IPS-20b (cell line): Measurements from ENCODE around the gene CRIP1.

Source experiments
- H3K27ac ChIP-seq: one replicate; pipeline ENCODE4 v1.5.1; 2013; ENCODE audit warnings: low read length
- H3K27me3 ChIP-seq: 2 replicates; pipeline ENCODE4 v1.6.1; 2013; ENCODE audit warnings: mild to moderate bottlenecking, low read length, inconsistent platforms; ENCODE audit not compliant: insufficient read depth
- H3K36me3 ChIP-seq: 2 replicates; pipeline ENCODE4 v1.6.1; 2013; ENCODE audit warnings: low read depth, mild to moderate bottlenecking, inconsistent platforms, low read length, moderate library complexity; ENCODE audit not compliant: insufficient read depth
- H3K4me1 ChIP-seq: 2 replicates; pipeline ENCODE4 v1.6.1; 2013; ENCODE audit warnings: mild to moderate bottlenecking, control low read depth, inconsistent platforms, low read length, moderate library complexity; ENCODE audit not compliant: insufficient read depth
- H3K4me3 ChIP-seq: 2 replicates; pipeline ENCODE4 v1.5.1; 2013; ENCODE audit warnings: mild to moderate bottlenecking, low read length, inconsistent platforms
- H3K9ac ChIP-seq: 2 replicates; pipeline ENCODE4 v1.6.1; 2013; ENCODE audit warnings: low read depth, mild to moderate bottlenecking, inconsistent platforms, low read length, moderate library complexity
- H3K9me3 ChIP-seq: 2 replicates; pipeline ENCODE4 v1.6.1; 2013; ENCODE audit warnings: mild to moderate bottlenecking, low read depth, low read length, inconsistent platforms; ENCODE audit not compliant: insufficient read depth

CRIP1 gene, protein sequence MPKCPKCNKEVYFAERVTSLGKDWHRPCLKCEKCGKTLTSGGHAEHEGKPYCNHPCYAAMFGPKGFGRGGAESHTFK

DNA sequence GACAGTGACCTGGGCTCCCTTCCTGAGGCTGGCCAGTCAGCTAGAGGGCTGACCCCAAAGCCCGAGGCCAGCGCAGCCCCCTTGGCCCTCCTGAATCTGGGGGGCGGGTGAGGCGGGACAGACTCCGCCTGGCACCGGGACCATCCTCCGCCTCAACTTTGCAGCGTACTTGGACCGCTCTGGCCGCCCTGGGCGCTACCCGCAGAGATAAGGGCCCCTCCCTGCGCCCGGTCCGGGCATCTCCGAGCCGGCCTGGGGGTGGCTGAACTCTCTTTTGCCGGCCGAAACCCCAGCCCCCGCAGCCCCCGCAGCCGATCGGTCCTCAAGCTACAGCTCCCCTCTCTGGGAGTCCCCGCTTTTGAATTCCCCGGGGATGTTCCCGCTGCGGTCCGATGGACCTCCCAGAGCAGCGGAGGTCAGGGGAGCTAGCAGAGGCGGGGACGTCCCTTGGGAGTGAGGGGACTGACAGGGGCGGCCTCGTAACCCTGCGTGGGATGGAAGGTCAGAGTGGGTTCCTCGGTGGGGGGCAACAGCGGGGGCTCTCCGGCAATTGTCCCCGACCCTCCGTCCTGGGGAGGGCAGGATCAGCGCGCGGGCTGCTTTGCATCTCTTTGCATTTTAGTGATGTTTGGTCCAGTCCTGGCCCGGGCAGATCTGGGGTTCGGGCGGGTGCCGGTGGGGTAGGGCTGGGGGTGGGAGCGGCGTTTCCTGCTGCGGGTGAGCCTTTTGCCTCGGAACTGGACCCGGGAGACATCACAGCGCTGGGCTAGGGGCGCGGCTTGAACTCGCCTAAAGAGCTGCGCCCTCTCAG, at the start of gene CRIP1:
Gene CRIP1 (plus strand): TSS at position 724 of the 811 bp plus-strand sequence. CDS start 374 bp downstream, outside the sequence.
- Histone ChIP-seq H3K36me3 (no peaks in the 10 kb centered on the region), H3K4me3 (peak within 1 kb of the TSS; percentile 50; the same call in 1 of the 2 replicates), H3K4me1 (peaks cover 4% of the 10 kb centered on the region; the same call in 1 of the 2 replicates), H3K9me3 (no peaks in the 10 kb centered on the region), H3K27ac (no peak within 1 kb of the TSS), H3K9ac (no peak within 1 kb of the TSS), H3K27me3 (peaks cover 84% of the 10 kb centered on the region)

DNA sequence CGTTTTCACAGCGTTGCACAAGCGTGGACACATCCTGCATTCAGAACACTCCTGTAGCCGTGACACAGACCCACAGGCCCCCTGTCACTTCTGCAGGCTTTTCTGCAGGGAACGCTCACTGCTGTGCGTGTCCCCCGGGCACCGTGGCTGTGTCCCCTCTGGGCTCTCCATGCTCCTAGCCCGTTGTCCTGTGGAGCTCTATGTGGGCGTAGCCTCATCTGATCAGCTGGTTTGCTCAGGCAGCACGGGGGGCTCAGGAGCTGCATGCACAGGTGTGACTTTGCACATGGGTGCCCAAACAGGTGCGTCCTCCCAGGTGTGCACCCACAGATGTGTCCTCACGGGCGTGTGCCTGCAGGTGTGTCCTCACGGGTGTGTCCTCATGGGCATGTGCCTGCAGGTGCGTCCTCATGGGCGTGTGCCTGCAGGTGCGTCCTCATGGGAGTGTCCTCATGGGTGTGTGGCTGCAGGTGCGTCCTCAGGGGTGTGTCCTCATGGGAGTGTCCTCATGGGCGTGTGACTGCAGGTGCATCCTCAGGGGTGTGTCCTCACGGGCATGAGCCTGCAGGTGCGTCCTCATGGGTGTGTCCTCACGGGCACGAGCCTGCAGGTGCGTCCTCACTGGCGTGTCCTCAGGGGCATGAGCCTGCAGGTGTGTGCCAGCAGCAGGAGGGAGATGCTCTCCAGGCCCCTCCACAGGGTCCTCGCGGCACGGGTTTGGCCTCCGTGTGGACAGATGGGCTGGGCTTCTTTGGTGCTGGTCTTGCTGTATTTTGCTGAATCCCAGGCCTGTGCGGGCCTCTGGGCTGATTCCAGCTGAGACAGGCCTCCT, 49.6 kb upstream of the CRIP1 start:
- no peak overlapping the region for H3K4me3 ChIP-seq
- H3K27me3 ChIP-seq = no peaks in the 10 kb centered on the region
- H3K36me3 ChIP-seq = peaks cover 30% of the 10 kb centered on the region
- no peak overlapping the region for H3K27ac ChIP-seq
- H3K9me3 ChIP-seq = no peaks in the 10 kb centered on the region
- H3K4me1 ChIP-seq = peaks cover 3% of the 10 kb centered on the region; the same call in 1 of the 2 replicates
- no peak overlapping the region for H3K9ac ChIP-seq

DNA sequence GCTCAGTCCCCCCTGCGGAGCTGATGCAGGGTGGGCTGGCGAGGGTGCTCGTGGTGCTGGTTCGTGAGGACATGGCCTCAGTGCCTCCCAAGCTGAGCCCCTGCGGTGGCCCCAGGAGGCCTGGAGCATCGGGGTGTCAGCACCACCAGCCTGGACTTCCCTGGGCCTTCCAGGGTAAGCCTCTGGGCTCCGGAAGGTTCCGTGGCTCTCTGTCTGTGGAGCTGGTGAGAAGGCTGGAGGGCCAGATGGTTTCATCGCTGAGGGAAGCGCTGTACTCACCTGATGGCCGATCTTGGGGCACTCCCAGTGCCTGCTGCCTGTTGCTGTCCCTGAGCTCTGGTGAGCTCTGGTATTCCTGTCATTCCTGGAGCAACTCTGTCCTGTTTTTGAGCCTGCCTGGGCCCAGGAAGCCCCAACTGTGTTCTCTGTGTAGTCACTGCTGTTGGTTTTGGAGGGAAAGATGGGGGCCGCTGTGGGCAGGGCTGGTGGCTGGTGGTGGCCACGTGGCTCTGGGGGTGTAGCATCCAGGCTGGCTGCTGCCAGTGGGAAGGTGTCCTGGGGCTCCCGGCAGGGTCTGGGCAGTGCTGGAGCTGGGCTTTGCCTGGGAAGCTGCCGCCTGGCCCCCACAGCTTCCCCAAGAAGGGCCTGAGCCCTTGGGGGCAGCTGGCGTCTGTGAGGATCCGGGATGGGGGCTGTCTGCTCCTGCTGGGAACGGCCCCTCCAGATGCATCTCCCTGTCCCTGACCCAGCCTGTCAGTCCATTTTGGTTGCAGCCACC, 48.8 kb upstream of the CRIP1 start:
- peaks cover 33% of the 10 kb centered on the region for H3K36me3 ChIP-seq
- H3K9me3 ChIP-seq = no peaks in the 10 kb centered on the region
- H3K9ac ChIP-seq = no peak overlapping the region
- H3K4me3 ChIP-seq = no peak overlapping the region
- no peak overlapping the region for H3K27ac ChIP-seq
- no peaks in the 10 kb centered on the region for H3K27me3 ChIP-seq
- no peaks in the 10 kb centered on the region for H3K4me1 ChIP-seq

DNA sequence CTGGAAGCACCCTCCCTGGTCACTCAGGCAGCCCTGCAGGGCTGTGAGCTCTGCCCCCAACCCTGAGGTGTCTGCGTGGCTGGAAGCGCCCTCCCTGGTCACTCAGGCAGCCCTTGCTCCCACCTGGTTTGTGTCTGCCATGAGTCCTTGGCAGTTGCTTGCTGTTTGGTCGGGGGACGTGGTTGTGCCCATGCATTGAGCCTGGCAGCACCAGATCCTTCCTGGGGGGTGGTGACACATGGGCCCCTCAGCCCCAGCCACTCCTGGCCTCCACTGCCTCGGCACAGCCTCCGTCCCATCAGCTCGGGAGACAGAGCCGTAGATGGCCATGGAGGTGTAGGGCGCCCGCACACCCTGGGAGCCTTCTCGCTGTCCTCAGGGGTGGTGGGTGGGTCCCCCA, 47.5 kb upstream of the CRIP1 start:
- Histone ChIP-seq H3K9ac (no peak overlapping the region), H3K4me3 (no peak overlapping the region), H3K9me3 (no peaks in the 10 kb centered on the region), H3K4me1 (no peaks in the 10 kb centered on the region), H3K27me3 (no peaks in the 10 kb centered on the region), H3K36me3 (peaks cover 38% of the 10 kb centered on the region), H3K27ac (no peak overlapping the region)

DNA sequence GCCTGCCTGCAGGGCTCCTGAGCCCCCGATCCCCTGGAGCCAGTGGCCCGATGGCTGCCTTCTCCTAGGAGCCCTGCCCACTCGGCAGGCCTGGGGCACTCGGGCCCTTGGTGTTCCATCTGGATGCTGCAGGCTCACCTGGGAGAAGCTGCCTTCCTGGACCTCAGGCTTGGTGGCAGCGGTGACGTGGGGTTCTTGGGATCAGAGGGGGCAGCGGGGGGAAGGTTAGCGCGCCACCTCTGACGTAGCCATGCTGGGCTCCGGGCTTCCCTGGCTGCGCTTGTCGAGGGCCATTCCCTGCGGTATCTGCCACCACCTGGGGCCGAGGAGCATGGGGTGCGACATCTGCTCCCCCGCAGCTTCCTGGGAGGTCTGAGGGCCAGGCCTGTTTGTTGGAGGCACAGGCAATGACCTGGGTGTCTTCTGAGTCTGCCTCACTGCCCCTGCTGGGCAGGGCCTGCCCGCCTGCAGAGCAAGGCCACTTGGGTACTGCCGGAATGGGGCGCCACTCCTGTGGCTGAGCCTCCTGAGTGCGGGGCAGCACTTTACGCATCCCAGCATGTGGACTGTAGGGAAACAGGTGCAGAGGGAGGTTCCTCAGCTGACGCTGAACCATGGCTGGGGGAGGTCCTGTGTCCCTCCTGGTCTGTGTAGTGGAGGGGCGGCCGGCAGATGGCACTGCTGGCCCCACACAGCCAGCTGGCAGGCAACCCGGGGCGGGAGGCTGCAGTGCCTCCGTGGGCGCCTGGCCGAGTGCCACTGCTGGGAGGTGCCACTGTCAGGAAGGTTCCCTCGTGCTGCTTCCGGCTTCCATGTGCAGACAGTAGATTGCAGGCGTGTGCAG, 46.8 kb upstream of the CRIP1 start:
- H3K36me3 ChIP-seq = peaks cover 38% of the 10 kb centered on the region
- no peak overlapping the region for H3K27ac ChIP-seq
- H3K4me3 ChIP-seq = no peak overlapping the region
- H3K4me1 ChIP-seq = no peaks in the 10 kb centered on the region
- no peaks in the 10 kb centered on the region for H3K9me3 ChIP-seq
- H3K27me3 ChIP-seq = no peaks in the 10 kb centered on the region
- no peak overlapping the region for H3K9ac ChIP-seq

DNA sequence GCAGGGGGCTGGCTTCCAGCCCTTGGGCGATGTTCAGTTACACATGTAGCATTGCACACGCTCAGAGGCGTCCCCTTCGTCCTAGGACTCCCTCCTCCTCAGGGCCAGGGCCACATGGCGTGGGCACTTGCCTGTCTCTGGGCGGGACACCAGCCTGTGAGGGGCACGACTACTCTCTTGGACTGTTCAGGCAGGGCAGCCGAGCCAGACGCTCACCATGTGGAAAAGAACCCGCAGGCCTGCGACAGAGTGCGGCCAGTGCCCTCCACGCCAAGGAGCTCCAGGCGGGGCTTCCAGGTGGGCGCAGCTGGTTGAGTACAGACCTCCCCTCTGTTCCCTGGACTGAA, 46.2 kb upstream of the CRIP1 start:
- no peak overlapping the region for H3K4me3 ChIP-seq
- H3K36me3 ChIP-seq = peaks cover 38% of the 10 kb centered on the region
- no peak overlapping the region for H3K27ac ChIP-seq
- H3K9ac ChIP-seq = no peak overlapping the region
- H3K9me3 ChIP-seq = no peaks in the 10 kb centered on the region
- no peaks in the 10 kb centered on the region for H3K27me3 ChIP-seq
- H3K4me1 ChIP-seq = no peaks in the 10 kb centered on the region

DNA sequence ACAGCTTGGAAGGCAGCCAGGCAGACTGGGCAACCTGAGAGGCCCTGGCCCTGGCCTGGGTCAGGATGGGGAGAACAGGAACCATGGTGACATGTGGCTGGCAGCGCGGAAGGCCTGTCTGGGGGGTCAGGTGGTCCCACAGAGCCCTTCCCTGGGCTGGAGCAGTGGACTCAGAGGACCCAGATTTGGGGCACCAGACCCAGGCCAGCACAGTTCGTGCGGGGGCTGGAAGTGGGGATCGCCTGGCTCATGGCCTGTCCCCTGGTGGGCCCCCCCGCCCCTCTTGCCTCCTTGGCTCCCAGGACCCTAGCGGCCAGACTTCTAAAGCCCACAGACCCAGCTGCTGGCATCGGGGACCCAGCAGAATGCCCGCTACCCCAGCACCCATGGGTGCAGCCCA, 45.7 kb upstream of the CRIP1 start:
- Histone ChIP-seq H3K27me3 (no peaks in the 10 kb centered on the region), H3K4me3 (no peak overlapping the region), H3K4me1 (no peaks in the 10 kb centered on the region), H3K9me3 (no peaks in the 10 kb centered on the region), H3K9ac (no peak overlapping the region), H3K27ac (no peak overlapping the region), H3K36me3 (peaks cover 38% of the 10 kb centered on the region)

DNA sequence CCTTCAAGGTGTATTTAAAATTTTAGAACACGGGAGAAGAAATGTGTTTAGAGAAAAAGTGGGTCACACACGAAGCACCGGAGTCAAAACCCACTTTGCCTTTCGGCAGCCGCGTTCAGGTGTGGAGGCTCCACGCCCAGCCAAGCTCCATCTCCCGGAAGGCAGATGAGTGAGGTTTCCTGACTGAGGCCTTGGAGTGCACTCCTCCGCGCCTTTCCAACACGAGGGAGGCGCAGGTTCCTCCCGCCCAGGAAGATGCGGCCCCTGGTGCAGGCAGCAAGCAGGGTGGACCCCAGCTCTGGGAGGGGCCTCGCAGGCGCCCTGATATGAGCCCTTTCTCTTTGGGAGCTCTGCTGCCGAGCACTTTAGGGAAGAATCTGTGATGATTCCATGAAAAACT, 44.6 kb upstream of the CRIP1 start:
- Histone ChIP-seq H3K4me3 (no peak overlapping the region), H3K27me3 (no peaks in the 10 kb centered on the region), H3K9ac (no peak overlapping the region), H3K27ac (no peak overlapping the region), H3K4me1 (no peaks in the 10 kb centered on the region), H3K36me3 (peaks cover 35% of the 10 kb centered on the region), H3K9me3 (no peaks in the 10 kb centered on the region)

DNA sequence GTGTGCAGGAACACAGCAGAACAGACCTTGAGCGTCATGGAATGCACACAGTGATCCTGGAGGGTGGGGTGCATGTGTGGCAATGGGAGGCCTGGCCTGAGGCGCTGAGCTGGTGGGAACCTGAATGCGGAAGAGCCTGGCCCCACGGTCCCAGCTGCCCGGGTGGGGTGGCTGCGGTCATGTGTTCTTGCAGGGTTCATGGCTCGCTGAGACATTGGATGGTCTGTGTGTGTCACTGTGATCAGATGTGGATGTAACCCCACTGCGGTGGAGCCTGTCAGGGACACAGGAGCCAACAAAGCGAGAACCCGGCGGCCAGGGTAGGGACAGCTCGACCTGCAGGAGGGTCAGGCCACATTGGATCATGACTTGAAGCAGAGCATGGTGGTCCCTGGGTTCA, 43.9 kb upstream of the CRIP1 start:
- Histone ChIP-seq H3K27ac (no peak overlapping the region), H3K36me3 (peaks cover 35% of the 10 kb centered on the region), H3K4me3 (no peak overlapping the region), H3K4me1 (no peaks in the 10 kb centered on the region), H3K9ac (no peak overlapping the region), H3K27me3 (no peaks in the 10 kb centered on the region), H3K9me3 (no peaks in the 10 kb centered on the region)

DNA sequence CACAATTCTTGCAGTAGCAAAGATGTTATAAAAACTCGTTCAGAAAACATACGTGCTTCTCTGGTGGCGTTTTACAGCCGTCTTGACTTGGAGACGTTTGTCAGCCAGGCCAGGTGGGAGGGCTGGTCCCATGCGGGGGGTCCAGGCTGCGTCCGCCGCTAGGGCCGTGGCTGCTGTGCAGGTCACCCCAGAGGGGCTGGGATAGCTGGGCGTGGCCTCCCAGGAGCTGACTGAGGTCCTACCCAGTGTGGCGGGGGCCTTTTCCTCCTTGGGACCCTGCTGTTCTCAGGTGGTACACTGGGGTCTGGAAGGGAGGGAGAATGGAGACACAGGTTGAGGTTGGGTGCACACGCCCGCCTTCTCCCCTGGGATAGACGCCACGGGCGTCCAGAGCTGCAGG, 41.8 kb upstream of the CRIP1 start:
- Histone ChIP-seq H3K4me1 (no peaks in the 10 kb centered on the region), H3K9ac (no peak overlapping the region), H3K27me3 (no peaks in the 10 kb centered on the region), H3K27ac (no peak overlapping the region), H3K36me3 (peaks cover 33% of the 10 kb centered on the region), H3K9me3 (no peaks in the 10 kb centered on the region), H3K4me3 (no peak overlapping the region)

DNA sequence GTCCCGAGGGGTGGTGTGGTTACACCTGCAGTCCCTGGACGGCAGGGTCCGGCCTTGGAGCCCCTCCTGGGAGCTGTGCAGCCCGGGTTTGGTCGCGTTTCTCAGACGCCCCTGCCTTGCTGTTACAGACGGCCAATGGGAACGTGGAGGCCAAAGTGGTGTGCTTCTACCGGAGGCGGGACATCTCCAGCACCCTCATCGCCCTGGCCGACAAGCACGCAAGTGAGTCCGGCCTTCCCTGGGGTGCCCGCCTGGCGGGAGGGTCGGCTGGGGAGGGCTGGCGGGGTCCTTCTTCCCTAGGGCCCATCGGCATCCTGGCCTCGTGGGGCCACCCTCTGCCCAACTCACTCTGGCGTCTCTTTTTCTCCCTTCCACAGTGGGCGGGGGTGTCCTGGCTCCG, 41.4 kb upstream of the CRIP1 start:
- no peaks in the 10 kb centered on the region for H3K4me1 ChIP-seq

More for the DNA sequence above, 41.4 kb upstream of the CRIP1 start:
- H3K9ac ChIP-seq = no peak overlapping the region
- no peaks in the 10 kb centered on the region for H3K27me3 ChIP-seq
- no peaks in the 10 kb centered on the region for H3K9me3 ChIP-seq
- H3K4me3 ChIP-seq = no peak overlapping the region
- H3K27ac ChIP-seq = no peak overlapping the region
- peaks cover 33% of the 10 kb centered on the region for H3K36me3 ChIP-seq
